NCI-H1105 (cell line): ENCODE data around the gene ARSK.

Experiments
- DNase-seq: peaks from one replicate; lab custom pipeline; 2025; lab: John Stamatoyannopoulos, UW

ARSK gene

DNA sequence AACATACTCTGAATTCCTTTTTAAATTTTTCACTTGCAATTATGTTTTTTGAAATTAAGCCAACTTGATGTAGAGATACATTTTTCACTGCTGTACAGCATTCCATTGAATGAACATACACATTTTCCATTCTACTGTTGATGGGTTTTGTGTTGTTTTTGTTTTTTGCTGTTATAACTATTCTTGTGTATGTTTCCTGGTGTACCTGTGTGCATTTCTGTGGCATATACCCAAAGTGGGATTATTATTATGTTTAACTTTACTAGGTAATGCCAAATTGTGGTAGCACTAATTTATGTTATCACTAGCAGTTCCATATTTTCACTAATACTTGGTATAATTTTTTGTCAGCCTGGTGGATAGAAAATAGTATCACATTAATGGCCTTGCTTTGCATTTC lies 94.4 kb downstream of the ARSK start:
- DNase-seq: no peak

DNA sequence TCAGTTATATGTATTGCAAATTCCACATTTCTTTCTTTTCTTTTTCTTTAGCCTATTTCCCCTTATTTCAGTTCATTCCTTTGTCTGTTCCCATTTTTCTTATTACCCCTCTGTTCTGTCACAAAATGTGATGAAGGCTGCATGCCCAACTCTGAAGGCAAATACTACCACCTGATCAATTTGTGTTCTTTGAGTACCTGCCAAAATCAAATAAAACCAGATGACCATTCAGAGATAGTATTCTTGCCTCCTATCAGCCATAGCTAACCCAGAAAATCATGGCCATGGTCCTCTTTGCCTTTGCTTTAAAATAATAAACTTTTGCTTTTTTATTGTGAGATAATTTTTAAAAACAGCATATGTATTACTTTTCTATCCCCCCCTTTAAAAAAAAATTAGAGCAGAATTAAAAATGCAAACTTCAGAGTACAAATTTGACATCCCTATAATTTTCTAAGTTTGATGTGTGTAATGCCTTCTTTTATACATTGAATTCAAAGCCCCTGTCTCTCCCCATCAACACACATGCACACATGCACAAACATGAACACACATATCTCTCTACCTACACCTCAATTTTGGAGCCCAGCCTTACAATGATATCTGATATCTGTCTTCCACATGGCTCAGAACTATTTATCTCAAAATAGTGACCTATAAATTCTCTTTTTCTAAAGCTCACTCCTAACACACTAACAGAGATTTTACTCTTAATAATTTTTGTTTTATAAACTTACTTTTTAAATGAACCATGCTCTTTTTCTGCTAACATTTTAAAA lies 95.1 kb downstream of the ARSK start:
- DNase-seq: no peak

DNA sequence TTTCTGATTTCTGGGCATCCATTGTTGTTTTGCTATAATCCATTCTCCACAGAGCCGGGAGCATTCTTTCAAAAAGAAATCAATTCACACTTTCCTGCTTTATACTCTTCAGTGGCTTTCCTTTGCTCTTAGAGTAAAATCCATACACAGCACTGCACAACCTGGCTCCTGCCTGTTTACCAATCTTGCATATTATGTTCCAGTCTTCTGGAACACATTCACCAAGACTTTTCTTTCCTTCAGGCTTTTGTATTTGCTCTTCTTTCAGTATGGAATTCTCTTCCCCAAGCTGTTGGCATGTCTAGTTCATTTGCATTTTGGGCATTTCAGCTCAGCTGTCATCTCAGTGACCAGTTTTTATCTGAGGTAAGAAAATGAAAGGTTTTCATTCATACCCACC lies 97.9 kb downstream of the ARSK start:
- DNase-seq: no peak

DNA sequence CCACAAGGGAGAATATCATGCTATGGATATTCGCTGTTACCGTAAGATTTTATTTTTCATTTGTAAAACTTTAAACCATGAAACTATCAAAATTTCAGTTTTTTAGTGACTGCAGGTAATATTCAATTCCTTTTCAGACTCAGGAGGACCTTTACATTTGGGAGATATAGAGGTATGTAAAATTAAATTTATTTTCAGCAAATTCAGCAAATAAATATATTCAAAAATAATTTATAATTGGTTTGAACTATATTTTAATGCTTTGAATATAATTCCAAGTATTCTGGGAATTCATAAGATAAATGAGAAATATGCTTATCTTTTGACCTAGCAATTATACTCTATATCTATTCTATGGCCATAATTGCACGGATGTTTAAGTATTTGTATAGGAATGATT lies 99.3 kb downstream of the ARSK start:
- DNase-seq: no peak
